ENCODE results near the gene PLEKHG3. TPM values are rescaled to one million over a fixed set of nuclear protein-coding genes. Genes with fewer than 3 reads are reported as not detected.

Gene PLEKHG3
- total RNA-seq, 1 donor from 2014 or later, result 26.7 TPM

DNA sequence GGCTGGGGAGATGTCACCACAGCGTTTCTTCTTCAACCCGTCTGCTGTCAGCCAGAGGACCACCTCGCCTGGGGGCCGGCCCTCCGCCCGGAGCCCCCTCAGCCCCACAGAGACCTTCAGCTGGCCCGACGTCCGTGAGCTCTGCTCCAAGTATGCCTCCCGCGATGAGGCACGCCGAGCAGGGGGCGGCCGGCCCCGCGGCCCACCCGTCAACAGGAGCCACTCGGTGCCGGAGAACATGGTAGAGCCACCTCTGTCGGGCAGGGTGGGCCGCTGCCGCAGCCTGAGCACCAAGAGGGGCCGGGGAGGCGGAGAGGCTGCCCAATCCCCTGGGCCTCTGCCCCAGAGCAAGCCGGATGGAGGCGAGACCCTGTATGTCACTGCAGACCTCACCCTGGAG is 38.8 kb downstream of the PLEKHG3 start:
- intact Hi-C loops (cut with micrococcal nuclease), result no loop called here

DNA sequence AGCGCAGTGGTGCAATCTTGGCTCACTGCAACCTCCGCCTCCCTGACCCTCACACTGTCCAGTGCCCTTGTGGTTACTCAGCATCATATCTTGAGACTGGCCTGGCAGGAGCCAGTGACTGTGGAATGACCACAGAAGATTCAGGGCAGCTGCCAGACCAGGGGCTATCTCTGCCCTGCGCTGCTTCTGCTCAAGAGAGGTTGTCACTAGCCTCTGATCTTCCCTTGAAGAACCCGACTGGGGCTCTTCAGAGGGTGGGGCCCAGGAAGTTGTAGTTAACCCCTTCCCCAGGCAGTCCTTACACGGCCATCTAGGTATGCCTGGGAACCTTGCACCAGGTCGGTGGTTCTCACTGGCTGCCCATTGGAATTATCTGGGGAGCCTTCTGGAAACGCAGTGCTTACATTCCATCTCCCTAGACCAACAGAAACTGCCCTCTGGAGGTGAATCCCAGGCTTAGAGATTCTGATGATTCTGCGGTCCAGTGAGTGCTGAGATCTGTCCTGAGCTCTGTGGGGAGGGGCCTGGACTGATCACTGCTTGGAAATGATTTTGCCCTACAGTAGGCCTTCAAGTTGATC is 41.4 kb downstream of the PLEKHG3 start:
- intact Hi-C loops (cut with micrococcal nuclease), result no loop called here

DNA sequence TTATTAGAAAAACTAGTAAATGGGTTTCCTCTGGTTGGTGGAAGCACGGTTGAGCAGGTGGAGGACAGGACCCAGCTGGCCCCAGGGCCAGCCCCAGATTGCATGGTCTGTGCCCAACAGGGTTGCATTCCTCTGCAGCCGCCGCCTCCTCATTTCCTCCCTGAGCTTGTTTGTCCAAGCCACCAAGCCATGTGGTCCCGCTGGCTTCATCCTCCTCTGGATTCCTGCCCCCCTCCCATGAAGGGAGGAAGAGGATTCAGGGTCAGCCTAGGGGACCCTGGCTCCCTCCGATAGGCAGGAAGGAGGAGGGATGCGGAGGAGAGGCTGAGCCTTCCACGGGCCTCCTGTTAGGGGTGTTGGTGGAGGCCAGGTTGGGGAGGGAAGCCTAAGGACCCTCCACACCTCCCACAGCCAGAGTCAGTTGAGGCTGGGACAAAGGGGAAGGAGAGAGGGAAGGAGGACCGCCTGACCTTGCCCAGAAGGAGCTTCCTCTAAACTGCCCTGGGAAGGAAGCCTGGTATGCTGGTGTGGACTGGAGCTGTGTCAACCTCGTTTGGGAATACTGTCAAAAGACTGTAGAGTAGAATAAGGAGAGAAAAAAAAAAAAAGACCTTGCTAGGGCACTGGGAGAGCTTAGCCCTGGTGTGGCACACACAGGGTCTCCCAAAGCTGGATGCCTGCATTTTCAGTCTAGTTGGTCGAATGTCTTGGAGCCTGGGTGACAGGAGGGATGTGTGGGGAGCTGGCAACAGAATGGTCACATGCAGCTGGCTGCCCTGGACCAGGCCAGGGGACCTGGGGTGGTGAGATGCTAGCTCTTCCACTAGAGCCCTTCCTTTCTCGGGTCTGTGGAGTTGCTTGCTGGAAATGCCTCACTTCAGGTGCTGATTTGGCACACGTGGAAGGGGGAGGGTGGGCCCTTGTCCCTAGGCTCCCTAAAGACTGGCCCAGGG is 42.4 kb downstream of the PLEKHG3 start:
- intact Hi-C loops (cut with micrococcal nuclease), result no loop called here

DNA sequence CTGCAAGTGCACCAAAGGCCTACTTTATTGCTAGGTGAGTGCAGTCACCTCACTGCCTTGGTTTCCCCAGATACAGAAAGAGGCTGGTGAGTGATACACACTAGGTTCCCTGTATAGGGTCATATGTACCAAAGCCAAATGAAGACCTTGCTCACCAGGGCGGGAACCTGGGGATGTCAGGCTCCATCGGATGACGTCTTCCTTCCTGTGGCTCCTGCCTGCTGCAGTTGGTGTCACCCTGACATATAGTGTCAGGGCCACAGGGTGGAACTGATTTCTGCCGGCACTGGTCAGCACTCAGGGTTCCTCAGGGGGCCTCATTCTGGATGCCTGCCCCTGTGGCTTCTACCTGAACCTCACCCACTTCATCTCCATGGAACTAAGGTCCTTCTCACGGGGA is 43.1 kb downstream of the PLEKHG3 start:
- intact Hi-C loops (cut with micrococcal nuclease), result no loop called here

DNA sequence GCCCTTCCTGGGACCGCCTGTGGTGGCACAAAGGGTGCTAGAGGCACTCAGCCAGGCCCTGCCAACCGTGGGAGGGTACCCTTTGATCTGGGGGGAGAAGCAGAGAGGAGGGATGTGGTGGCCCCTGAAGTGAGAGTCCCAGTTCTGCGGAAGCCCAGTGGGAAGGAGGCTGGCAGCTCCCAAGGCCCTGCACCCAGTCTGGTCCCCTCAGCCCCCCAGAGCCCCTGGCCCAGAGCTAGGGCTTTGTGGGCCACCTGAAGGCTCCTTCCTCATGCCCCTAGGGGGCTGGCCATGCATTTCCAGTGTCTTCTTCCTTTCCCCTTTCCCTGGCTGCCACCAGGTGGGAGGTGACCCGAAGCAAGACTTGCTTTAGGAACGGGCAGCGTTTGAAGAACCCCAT is 44.3 kb downstream of the PLEKHG3 start:
- intact Hi-C loops (cut with micrococcal nuclease), result no loop called here

DNA sequence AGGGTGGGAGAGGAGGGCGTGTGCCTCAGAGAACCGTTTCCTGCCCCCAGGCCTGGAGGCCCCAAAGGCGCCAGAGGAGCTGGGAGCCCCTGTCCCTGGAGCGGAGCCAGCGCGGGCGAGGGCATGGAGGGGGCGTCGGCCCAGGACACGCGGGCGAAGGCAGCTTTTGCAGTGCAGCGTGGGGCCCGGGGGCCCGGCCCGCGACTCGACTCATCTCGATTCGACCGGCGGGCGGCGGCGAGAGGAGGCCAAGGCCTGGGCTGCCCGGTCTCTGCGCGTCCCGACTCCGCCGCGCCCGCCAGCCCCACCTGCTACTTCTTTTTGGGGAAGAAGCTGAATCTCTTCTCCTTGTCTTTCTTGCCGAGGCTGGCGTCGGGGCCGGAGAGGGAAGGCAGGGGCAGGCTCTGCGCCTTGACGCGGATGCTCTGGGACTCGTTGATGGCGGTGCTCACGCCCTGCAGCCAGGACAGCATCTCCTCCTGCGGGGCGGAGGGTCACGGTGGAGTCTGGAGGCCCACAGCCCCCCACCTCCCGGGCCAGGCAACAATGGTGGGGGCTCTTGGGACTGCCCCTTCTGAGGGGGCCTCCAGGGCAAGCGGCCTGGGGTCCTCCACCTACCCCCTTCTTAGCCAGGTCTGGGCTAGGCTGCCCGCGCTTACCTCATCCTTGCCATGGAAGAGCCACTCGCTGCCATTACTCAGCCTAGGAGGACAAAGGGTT is 44.9 kb downstream of the PLEKHG3 start:
- intact Hi-C loops (cut with micrococcal nuclease), result no loop called here

DNA sequence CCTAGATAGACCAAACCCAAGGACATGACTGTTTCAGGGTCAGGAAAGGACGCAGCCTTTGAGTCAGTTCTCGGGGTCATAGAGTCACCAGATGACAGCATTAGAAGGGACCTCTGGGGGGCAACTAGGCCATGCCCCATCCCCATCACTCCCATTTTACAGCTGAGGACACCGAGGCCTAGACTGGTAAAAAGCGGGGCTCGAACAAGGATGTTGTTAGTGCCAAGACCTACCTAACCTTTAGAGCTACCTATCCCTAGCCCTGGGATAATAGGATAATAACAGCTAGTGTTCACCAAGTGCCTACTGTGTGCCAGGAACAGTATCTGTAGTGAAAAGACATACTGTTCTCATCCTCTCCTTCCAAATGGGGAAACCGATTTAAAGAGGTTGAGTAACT is 48.7 kb downstream of the PLEKHG3 start:
- intact Hi-C loops (cut with micrococcal nuclease), result no loop called here

DNA sequence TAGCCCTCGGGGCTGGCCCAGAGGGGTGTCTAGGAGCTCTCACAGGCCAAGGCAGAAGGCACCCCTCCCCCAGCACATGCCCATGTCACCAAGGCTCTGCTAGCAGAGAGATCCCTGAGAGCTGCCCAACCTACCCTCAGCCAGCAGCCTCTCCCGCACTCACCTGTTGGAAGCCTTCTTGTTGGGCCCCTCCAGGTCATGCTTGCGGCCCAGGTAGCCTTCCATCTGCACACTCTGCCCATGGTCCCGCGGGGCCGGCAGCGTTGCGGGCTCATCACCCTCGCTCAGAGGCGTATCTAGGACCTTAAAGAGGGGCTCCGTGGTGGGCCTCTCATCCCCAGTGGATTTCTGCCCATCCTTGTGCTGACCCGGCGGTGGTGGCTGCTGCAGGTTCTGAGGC is 49.1 kb downstream of the PLEKHG3 start:
- intact Hi-C loops (cut with micrococcal nuclease), result no loop called here

DNA sequence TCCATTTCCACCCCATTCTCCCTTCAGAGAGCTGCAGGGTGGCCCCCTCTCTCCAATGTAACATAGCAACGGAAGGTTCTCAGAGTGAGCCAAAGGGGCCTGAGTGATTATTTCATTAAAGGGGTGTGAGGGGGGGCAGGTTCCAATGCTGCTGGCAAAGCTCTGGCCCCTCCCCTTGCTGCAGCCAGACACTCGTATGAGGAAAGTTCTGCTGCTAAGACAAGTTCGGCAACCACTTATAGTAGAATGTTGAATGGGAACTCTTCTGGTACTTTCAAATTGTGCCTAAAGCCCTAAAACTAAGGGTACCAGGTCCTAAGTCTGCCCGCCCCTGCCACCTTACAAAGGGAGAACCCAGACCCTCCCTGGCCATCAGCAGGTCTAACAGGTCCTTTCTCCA is 49.8 kb downstream of the PLEKHG3 start:
- intact Hi-C loops (cut with micrococcal nuclease), result no loop called here

DNA sequence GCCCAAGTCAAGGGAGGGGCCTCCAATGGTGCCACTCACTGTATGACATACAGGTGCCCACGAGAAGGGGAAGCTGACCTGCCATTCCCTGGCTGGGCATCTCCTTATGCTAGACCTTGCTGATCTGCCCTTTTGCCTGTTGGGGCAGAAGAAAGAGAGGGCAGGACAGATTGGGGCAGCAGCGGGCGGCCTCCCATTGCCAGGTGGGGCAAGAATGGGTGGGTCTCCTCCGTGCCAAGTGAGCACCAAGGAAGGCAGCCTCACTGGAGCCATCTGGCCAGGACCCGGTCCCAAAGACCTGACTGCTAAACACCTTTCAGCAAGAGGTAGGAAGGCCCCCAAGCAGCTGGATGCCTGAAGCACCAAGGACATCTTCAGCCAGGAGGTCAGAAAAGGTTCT is 50.5 kb downstream of the PLEKHG3 start:
- intact Hi-C loops (cut with micrococcal nuclease), result no loop called here

DNA sequence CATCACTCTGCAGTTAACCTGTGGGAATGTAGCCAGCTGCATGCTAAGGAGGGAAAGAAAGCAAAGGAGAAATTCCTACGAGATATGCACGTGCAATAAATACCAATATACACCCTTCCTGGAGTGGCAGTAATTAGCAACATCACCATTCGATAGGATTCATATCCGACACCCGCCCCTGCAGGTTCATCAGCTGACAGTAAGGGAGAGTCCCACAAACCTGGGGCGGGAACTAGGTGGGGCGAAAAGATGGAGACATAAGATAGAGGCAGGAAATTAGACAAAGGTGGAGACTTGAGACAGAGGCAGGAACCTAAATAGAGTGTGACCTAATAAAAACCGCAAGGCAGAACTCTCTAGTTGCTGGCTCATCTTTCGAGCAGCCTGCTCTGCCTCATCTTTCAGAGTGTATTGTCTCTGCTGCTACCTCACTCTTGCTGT is 51.6 kb downstream of the PLEKHG3 start:
- intact Hi-C loops (cut with micrococcal nuclease), result no loop called here

DNA sequence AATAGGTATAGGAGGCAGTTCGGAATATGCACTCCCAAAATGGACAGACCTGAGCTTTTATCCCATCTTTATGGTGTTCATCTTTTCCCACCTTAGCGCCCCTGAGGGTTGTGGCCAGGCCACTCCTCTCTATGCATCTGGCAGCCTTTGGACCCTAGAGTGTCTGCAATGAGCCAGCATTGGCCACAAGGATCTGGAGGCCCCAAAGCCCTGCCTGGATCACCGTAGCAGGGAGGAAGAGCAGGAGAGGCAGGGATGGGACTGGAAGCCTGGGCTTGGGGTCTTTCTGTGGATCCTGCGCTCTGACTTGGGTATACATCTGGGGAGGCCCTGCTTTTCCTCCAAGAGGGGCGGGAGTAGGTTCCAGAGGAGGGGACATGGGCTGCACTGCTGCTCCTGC is 52.5 kb downstream of the PLEKHG3 start:
- intact Hi-C loops (cut with micrococcal nuclease), result no loop called here

DNA sequence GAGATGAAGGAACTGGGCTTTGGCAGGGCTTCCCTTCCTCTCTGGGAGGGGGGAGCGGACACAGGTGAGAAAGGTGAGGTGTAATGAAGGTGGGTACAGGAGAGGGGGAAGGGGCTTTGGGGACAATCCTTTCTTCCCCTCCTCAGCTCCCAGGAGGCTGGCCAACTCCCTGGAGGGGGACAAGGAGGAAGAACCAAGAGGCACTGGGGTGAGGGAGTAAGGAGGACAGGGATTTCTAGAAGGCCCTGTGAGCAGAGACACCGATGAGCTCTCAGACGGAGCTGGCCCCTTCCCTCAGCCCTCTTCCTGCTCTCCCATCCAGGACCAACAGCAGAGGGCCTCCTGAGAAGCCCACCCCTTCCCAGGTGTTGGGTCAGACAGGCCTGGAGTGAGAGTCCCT is 53.4 kb downstream of the PLEKHG3 start:
- intact Hi-C loops (cut with micrococcal nuclease), result no loop called here

DNA sequence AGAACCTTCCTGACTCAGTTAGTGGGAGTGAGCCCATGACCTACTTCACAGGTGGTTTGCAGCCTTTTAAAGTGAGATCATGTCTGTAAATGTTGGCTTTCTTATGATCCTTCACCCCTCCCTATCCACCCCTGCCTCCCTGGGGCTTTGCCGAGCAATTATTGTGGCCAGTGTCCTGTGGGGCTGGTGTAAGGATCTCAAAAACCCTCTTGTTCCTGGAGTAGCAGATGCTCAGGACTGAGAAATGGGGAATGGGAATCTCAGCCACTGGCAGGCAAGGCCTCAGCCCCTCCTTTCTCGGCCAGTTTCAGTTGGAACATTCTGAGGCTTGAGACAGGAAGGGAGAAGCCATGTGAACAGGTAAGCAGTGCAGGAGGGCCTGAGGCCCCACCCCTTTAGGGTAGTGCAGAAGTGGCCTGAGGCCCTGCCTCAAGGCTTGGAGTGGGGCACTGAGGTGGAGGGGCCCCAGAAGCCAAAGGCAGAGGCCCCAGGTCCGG is 53.8 kb downstream of the PLEKHG3 start:
- intact Hi-C loops (cut with micrococcal nuclease), result no loop called here

DNA sequence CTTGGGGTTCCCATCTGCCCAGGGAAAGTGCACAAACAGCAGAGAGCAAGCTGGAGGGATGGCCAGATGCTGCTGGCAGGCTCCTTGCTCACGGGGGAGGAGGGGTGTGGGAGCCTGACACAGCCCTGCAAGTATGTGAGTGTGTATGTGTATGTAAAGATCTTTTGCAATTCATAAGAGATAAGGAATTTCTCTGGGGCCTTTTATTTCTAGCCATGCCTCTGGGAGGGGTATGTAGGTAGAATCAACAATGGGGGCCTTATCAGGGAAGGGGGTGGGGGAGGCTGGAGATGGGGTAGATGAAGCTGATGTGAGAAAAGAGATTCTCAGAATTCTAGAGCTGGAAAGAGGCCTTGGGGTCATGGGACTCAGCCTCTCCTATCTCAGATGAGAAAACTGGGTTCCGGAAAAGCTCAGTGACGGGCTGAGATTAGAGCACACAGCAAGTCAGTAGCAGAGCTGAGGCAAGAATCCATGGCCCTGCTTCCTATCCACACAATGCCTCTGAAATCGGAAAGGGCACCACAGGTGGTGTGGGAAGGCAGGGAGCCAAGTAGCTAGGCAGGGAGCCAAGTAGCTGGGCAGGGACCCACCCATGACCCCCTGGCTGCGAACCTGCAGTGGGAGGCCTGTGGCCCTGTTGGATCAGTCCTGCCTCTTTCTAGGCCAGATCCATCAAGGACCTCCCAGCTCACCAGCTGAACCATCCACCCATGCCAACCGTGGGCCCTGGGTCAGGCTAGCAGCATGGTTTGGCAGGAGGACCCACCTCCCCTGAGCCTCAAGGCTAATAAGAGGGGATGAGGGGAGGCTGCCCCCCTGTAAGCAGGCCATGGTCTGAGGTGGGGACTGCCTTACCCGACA is 54.7 kb downstream of the PLEKHG3 start:
- intact Hi-C loops (cut with micrococcal nuclease), result no loop called here

DNA sequence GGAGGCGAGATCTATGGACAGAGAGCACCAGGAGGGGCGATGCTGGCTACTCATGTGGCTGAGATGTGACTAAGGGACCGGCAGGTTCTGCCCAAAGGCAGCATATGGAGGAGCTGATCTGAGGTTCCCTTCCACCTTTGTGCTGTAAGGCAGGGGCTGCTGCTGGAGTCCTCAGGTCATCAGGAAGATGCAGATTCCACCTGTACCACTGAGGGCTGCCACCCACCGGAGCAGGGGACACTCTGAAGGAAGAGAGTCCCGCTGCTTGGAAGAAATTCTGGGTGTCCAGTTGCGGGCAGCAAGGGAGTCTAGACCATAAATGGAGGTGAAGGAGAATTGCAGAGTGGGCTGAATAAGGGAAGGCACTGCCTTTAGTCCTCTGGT is 55.3 kb downstream of the PLEKHG3 start:
- intact Hi-C loops (cut with micrococcal nuclease), result no loop called here

DNA sequence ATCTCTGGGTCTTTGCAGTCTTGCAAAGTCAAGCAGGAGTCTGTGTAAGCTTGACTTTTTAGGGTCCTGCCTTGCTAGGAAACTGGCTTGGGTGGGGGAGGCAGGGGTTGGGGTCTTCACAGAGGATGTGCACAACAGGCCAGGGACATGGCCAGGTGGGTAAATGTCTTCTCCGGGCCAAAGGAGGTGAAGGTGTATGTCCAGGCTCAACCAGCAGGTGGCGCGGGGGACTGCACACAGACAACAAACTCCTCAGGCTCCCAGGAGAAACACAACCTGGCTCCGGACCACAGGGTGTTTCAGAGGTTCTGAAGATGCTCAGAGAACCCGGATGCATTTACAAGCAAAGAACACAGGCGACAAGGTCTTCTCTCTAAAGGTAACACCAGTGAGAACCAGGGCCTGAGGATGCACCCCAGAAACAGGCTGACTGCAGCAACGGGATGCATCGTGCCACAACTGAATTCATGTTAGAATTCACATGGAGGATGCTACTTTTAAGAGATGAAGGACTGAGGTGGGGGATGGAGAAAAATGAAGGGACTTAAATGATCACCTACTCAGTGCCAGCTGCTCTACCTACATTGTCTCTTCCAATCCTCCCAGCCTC is 56.0 kb downstream of the PLEKHG3 start:
- intact Hi-C loops (cut with micrococcal nuclease), result loop anchor here (5.0 kb wide), 2 partner anchors 53 to 218 kb away; partner anchors contain the start of gene HSPA2

DNA sequence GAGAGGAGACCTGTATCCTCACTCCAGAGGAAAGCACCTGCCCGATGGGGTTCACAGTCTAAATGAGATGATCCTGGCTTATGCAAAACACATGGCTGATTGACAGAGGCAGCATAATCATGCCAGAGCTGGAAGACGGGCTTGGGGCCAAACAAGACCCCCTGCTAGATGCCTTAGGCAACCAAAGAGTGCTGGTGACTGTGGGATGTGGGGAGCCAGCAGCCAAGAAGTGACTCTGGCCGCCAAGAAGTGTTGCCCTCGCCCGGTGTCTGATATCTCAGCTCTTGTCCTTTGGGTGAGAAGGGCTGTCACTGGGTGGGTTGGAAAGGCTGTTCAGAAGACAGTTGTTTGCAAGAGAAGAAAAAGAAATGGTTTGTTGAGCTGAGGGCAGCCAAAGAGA is 56.7 kb downstream of the PLEKHG3 start:
- intact Hi-C loops (cut with micrococcal nuclease), result loop anchor here (5.0 kb wide), 2 partner anchors 54 to 219 kb away; partner anchors contain the start of gene HSPA2

DNA sequence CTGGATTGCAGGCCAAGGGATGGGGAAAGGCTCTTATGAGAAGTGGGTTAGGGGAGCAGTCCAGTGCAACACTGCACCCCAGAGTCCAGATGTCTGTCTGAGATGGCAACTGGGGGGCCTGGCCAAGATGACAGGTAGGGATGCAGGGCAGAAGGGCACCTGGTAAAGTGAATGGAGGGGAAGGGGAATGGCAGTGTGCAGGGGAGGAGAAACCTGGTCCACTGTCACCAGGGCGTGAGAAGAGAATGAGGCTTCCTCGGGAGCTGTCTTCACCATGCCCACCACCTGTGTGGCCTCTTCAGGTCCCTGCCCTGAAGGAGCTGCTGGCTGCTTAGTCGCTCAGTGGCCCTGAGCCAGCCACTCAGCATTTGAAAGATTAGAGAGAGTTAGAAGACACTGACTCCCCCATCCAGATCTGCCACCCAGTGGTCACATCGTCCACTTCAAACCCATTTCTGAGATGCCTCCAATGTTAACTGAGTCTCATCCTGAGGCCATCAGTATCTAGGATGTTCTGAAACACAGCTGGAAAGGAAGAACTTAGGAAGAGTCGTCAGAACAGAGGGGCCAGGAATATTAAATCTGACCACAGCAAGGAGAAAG is 57.3 kb downstream of the PLEKHG3 start:
- intact Hi-C loops (cut with micrococcal nuclease), result loop anchor here (5.0 kb wide), 2 partner anchors 54 to 219 kb away; partner anchors contain the start of gene HSPA2
